ENCODE data around the gene NDE1.

GRCh38 chr16:15636392-15636873 lies 13.6 kb upstream of the NDE1 start:
- TF ChIP-seq CTCF (IDR thresholded peaks at IDR 0.05), result no peak
- TF ChIP-seq POLR2A (IDR thresholded peaks at IDR 0.05), result no peak
- TF ChIP-seq POLR2AphosphoS5 (IDR thresholded peaks at IDR 0.05), result no peak

All from prostate gland (tissue), 2 donors.